ENCODE measurements around the gene PHOSPHO1. TPM values are rescaled to one million over a fixed set of nuclear protein-coding genes. Genes with fewer than 3 reads are reported as not detected.

PHOSPHO1 gene
- total and polyA plus RNA-seq, 7 donors: 0.38 TPM; not detected in 6

DNA sequence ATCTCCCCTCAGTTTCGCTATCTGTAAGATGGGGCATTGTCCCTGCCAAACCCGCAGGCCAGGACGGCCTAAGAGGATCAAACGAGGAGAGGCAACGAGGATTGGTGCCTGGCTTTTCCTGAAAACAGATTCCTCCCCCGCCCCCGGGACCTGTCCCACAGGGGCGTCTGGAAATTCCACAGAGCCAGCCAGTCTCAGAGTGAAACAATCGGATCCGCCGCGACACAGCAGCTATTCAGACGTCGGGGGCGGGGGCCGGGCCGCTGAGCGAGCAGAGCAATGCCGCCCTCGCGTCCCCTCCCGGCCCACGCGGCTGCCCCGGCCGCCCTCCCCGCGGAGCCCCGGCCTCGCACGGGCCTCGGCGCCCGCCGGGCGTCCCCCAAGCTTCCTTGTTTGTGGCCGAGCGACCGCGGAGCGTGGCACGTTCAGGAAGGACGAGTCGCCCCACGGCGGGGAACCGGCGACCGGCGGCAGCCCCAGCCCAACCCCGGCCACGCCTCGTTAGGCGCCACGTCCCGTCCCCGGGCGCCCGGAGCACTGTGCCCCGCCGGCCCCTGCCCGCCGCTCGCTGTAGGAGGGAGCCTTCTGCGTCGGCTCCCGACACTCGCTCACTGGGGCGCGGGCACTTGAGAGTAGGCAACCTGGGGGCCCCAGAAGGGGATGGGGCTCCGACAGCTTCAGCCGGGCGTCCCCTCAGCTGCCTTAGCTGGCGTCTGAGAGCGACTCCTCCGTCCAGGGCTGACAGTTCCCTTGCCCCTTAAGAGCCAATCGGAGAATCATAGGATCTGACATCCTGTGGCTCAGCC lies 29.6 kb upstream of the PHOSPHO1 start:
- Histone ChIP-seq H3K27me3 (no peaks in the 10 kb centered on the region), H3K36me3 (no peaks in the 10 kb centered on the region), H3K9me3 (no peaks in the 10 kb centered on the region), H3K4me1 (peaks cover 0 to 15% (median 3%) of the 10 kb centered on the region in 4 donors), H3K4me3 (peak overlapping the region; percentile 36 to 78 (median 56)), H3K27ac (peak overlapping the region; percentile 44 to 76 (median 64))
- peak in 1 of 4 donors; percentile 41 for TF ChIP-seq POLR2AphosphoS5 (IDR thresholded peaks at IDR 0.05)
- TF ChIP-seq CTCF (IDR thresholded peaks at IDR 0.05): no peak
- peak; percentile 73 for DNase-seq
- intact Hi-C loops (cut with DNase I): no loop called here
- 1% methylated on average over 77 of the region's 77 CpGs for WGBS, 2 donors

DNA sequence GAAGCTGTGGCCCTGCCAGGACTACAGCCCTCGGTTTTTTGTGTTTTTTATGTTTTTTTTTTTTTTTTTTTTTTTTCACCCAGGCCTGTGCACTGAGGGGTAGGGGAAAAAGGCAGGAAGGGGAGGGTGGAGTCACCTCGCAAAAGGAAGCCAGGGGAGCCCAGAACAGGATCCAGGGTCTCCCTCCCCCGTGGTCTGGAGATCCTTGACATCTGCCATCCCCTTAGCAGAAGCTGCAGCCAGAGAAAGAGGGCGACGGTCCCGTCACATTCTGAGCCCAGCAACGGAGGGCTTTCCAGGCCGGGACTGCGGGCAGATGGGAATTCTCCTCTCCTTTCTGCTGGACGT lies 29.1 kb upstream of the PHOSPHO1 start:
- H3K36me3 ChIP-seq: no peaks in the 10 kb centered on the region
- intact Hi-C loops (cut with DNase I): no loop called here
- H3K9me3 ChIP-seq: no peaks in the 10 kb centered on the region
- TF ChIP-seq POLR2AphosphoS5 (IDR thresholded peaks at IDR 0.05): no peak
- TF ChIP-seq CTCF (IDR thresholded peaks at IDR 0.05): no peak
- no peak for TF ChIP-seq POLR2A (IDR thresholded peaks at IDR 0.05)
- TF ChIP-seq EP300 (IDR thresholded peaks at IDR 0.05): no peak
- DNase-seq: no peak
- no peaks in the 10 kb centered on the region for H3K27me3 ChIP-seq
- peak overlapping the region; percentile 36 to 78 (median 56) for H3K4me3 ChIP-seq
- H3K4me1 ChIP-seq: peaks cover 0 to 15% (median 3%) of the 10 kb centered on the region in 4 donors
- WGBS, 2 donors: 13 to 14% methylated on average over 10 of the region's 10 CpGs
- peak overlapping the region; percentile 44 to 76 (median 64) for H3K27ac ChIP-seq

DNA sequence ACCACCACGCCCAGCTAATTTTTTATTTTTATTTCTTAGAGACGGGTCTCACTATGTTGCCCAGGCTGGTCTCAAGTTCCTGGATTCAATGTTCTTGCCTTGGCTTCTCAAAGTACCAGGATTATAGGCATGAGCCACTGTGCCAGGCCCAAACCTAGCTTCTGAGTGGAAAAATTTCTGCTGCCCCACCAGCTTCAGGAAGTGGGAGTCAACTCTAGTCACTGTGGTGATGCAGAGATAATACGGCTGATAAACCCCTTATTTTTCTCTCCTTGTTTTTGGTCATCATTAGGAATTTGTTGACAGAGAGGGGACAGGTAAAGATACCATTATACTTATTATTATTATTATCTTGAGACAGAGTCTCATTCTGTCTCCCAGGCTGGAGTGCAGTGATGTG lies 27.8 kb upstream of the PHOSPHO1 start:
- TF ChIP-seq EP300 (IDR thresholded peaks at IDR 0.05): no peak
- TF ChIP-seq CTCF (IDR thresholded peaks at IDR 0.05): no peak
- Histone ChIP-seq H3K9me3 (no peaks in the 10 kb centered on the region), H3K4me3 (no peak overlapping the region), H3K27ac (no peak overlapping the region), H3K4me1 (peaks cover 0 to 15% (median 3%) of the 10 kb centered on the region in 4 donors), H3K36me3 (no peaks in the 10 kb centered on the region), H3K27me3 (no peaks in the 10 kb centered on the region)
- WGBS, 2 donors: 87 to 88% methylated on average over 3 of the region's 3 CpGs
- no peak for DNase-seq
- intact Hi-C loops (cut with DNase I): no loop called here

- Histone ChIP-seq H3K4me3 (no peak overlapping the region), H3K27me3 (no peaks in the 10 kb centered on the region), H3K27ac (no peak overlapping the region), H3K4me1 (peaks cover 0 to 6% (median 0%) of the 10 kb centered on the region in 4 donors), H3K9me3 (no peaks in the 10 kb centered on the region), H3K36me3 (no peaks in the 10 kb centered on the region)
- 67 to 76% methylated on average over 5 of the region's 5 CpGs for WGBS, 2 donors
- TF ChIP-seq CTCF (IDR thresholded peaks at IDR 0.05) (no peak), POLR2AphosphoS5 (IDR thresholded peaks at IDR 0.05) (no peak), EP300 (IDR thresholded peaks at IDR 0.05) (no peak), POLR2A (IDR thresholded peaks at IDR 0.05) (no peak)
- DNase-seq: no peak
- intact Hi-C loops (cut with DNase I): no loop called here
Measured at GRCh38 chr17:49255125-49255524, 24.5 kb upstream of the PHOSPHO1 start.

DNA sequence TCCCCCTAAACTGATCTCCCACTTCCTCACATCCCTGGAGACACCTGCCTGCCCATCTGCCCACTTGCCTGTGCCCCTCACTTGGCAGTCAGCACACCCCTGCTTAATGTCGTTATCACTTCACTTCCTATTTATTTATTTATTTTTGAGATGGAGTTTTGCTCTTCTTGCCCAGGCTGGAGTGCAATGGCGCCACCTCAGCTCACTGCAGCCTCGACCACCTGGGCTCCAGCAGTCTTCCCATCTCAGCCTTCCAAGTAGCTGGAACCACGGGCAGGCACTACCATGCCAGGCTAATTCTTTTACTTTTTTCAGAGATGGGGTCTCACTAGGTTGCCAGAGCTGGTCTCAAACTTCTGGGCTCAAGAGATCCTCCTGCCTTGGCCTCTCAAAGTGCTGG lies 23.5 kb upstream of the PHOSPHO1 start:
- no peak for DNase-seq
- no peak overlapping the region for H3K4me3 ChIP-seq
- no peaks in the 10 kb centered on the region for H3K4me1 ChIP-seq
- H3K27ac ChIP-seq: no peak overlapping the region
- H3K36me3 ChIP-seq: no peaks in the 10 kb centered on the region
- intact Hi-C loops (cut with DNase I): no loop called here
- no peaks in the 10 kb centered on the region for H3K9me3 ChIP-seq
- 65 to 76% methylated on average over 4 of the region's 4 CpGs for WGBS, 2 donors
- TF ChIP-seq POLR2AphosphoS5 (IDR thresholded peaks at IDR 0.05) (no peak), EP300 (IDR thresholded peaks at IDR 0.05) (no peak), POLR2A (IDR thresholded peaks at IDR 0.05) (no peak), CTCF (IDR thresholded peaks at IDR 0.05) (no peak)
- peaks cover 0 to 5% (median 5%) of the 10 kb centered on the region in 3 donors for H3K27me3 ChIP-seq
